Suppressor macrophage (primary cell): ENCODE measurements around the gene AMPD2.
A peak's percentile ranks its signal among the peaks of the same experiment; 100 is the strongest.
"Not testable (repeated sequence)": the region's sequence is repeated elsewhere in the genome, so short reads cannot be mapped to it uniquely, and the experiment has no call there.

Source experiments
- DNase-seq, 4 experiments: peaks; one replicate each; pipeline ENCODE4 v3.0.0-alpha.2; 2020 to 2022

Gene AMPD2

GRCh38 chr1:109653306-109653705, 33.7 kb downstream of the AMPD2 start:
- DNase-seq = no peak

- no peak for DNase-seq
These were observed 34.9 kb downstream of the AMPD2 start for GRCh38 chr1:109654519-109654918.

- DNase-seq = peak; percentile 76 to 93 (median 84)
These were observed 36.2 kb downstream of the AMPD2 start, which contains the start of gene GSTM4 for GRCh38 chr1:109655615-109656519. GSTM4 (plus strand) TSS chr1:109656099; CDS start chr1:109656390, 291 bp downstream.

- no peak for DNase-seq
These were observed 37.8 kb downstream of the AMPD2 start for GRCh38 chr1:109657395-109657794.

- DNase-seq = no peak
These were observed 38.3 kb downstream of the AMPD2 start for GRCh38 chr1:109657970-109658369.

GRCh38 chr1:109658533-109659042, 39.0 kb downstream of the AMPD2 start:
- peak in 3 of 4 experiments; percentile 32 to 42 (median 33) for DNase-seq

- DNase-seq = no peak
These were observed 39.5 kb downstream of the AMPD2 start for GRCh38 chr1:109659145-109659544.

- peak; percentile 35 to 61 (median 58) for DNase-seq
These were observed 40.5 kb downstream of the AMPD2 start for GRCh38 chr1:109659997-109660690.

GRCh38 chr1:109660691-109661026, 41.0 kb downstream of the AMPD2 start:
- peak in 2 of 4 experiments; percentile 33 to 54 for DNase-seq

GRCh38 chr1:109661391-109661790, 41.8 kb downstream of the AMPD2 start:
- DNase-seq = no peak

- DNase-seq = no peak
These were observed 45.0 kb downstream of the AMPD2 start for GRCh38 chr1:109664671-109665070.

- peak; percentile 73 to 89 (median 79) for DNase-seq
These were observed 48.0 kb downstream of the AMPD2 start, which contains the start of gene GSTM2 for GRCh38 chr1:109667452-109668122. GSTM2 (plus strand) TSS chr1:109668057; CDS start chr1:109668116, 59 bp downstream.

- DNase-seq = no peak
These were observed 48.6 kb downstream of the AMPD2 start for GRCh38 chr1:109668123-109668775.

GRCh38 chr1:109669246-109669948, 49.8 kb downstream of the AMPD2 start:
- no peak for DNase-seq

GRCh38 chr1:109669949-109670302, 50.3 kb downstream of the AMPD2 start:
- DNase-seq = not testable (repeated sequence)

- no peak for DNase-seq
These were observed 51.4 kb downstream of the AMPD2 start for GRCh38 chr1:109671067-109671466.

- DNase-seq = not testable (repeated sequence)
These were observed 54.2 kb downstream of the AMPD2 start for GRCh38 chr1:109673861-109674260.

GRCh38 chr1:109676683-109677381, 57.2 kb downstream of the AMPD2 start:
- not testable (repeated sequence) for DNase-seq

- no peak for DNase-seq
These were observed 57.8 kb downstream of the AMPD2 start for GRCh38 chr1:109677459-109677858.

- DNase-seq = not testable (repeated sequence)
These were observed 59.0 kb downstream of the AMPD2 start for GRCh38 chr1:109678637-109679036.
